AG08396 (cell line): Measurements from ENCODE around the gene DYNLL2.
"Not testable (repeated sequence)": the region's sequence is repeated elsewhere in the genome, so short reads cannot be mapped to it uniquely, and the experiment has no call there.

Experiments
- DNase-seq: peaks from one replicate; pipeline ENCODE4 v3.0.0; 2012; ENCODE audit warnings: low spot score, mixed read lengths

The DYNLL2 gene

DNA sequence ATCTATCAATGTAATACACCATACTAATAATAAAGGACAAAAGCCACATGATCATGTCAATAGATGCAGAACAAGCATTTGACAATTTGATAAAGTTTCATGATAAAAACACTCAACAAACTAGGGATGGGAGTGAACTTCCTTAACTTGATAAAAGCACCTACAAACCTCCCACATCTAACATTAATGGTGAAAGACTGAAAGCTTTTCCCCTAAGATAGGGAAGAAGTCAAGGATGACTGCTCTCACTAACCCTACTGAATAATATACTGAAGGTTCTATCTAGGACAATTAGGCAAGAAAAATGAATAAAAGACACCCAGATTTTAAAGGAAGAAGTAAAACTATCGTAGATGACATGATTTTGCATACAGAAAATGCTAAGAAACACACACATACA, 10.4 kb upstream of the DYNLL2 start:
- no peak for DNase-seq

DNA sequence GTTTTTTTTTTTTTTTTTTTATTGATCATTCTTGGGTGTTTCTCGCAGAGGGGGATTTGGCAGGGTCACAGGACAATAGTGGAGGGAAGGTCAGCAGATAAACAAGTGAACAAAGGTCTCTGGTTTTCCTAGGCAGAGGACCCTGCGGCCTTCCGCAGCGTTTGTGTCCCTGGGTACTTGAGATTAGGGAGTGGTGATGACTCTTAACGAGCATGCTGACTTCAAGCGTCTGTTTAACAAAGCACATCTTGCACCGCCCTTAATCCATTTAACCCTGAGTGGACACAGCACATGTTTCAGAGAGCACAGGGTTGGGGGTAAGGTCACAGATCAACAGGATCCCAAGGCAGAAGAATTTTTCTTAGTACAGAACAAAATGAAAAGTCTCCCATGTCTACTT, 10.0 kb upstream of the DYNLL2 start:
- DNase-seq = not testable (repeated sequence)

DNA sequence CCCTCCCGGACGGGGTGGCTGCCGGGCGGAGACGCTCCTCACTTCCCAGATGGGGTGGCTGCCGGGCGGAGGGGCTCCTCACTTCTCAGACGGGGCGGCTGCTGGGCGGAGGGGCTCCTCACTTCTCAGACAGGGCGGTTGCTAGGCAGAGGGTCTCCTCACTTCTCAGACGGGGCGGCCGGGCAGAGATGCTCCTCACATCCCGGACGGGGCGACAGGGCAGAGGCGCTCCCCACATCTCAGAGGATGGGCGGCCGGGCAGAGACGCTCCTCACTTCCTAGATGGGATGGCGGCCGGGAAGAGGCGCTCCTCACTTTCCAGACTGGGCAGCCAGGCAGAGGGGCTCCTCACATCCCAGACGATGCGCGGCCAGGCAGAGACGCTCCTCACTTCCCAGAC, 8.8 kb upstream of the DYNLL2 start:
- DNase-seq = not testable (repeated sequence)

DNA sequence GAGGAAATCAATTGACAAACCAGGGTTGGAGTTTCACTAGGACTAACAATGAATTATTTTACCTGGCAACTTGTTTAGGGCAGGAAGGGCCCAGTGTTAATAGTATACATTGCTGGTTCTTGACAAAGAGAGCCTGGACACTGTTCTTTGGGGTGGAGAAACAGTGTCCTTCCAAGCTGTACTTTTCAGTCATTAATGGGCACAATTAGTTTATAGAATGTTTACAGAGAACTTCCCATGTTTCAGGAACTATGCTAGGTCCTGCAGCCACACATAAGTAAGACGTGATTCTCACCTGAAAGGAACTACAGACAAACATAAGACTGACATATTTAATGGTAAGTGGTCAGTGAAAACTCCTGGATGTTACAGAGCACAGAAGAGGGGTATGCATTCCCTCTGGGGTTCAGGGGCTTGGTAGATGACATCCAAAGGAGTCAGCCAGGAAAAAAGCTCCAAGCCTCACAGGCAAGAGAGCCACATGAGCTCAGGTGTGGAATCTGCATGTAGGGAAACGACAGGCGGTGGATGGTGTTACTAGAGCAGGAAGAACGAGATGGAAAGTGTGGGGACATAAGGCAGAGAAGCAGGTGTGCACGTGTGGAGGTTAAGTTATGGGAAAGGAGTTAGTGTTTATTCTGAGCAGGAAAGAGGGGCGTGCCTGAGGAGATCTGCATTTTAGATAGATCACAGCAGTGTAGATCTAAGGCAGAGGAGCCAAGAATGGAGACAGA, 3.8 kb upstream of the DYNLL2 start:
- no peak for DNase-seq

DNA sequence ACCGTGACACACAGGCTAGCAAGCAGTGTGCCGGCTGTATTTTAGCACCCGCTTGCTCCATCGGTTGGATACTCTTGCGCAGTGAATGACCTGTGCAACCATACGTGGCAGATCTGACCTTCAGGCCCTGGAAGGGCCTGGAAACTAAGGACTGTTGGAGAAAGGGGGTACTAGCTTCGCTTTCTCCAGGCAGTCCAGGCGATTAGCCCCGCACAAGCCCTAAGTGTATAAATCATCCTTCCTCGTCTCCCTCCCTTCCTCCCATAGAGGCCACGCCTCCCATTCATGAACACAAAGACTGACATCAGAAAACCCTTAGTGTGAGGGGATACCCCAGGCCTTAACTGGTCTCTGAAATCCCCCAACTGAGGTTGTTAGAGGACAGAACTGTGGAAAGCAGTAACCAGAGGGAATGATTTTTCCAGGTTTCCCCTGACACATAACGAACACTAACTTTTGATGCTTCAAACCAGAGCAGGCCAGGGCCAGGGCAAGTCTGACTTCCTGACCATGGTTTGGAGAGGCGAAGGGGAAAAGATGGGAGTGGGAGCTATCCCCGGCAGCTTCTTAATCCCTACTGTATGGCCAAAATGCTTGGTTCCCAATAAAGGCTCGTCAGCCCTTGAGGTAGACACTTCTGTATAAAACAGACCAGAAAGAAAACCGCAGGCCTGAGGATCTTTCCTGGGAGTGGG, 1.4 kb upstream of the DYNLL2 start:
- DNase-seq = no peak

DNA sequence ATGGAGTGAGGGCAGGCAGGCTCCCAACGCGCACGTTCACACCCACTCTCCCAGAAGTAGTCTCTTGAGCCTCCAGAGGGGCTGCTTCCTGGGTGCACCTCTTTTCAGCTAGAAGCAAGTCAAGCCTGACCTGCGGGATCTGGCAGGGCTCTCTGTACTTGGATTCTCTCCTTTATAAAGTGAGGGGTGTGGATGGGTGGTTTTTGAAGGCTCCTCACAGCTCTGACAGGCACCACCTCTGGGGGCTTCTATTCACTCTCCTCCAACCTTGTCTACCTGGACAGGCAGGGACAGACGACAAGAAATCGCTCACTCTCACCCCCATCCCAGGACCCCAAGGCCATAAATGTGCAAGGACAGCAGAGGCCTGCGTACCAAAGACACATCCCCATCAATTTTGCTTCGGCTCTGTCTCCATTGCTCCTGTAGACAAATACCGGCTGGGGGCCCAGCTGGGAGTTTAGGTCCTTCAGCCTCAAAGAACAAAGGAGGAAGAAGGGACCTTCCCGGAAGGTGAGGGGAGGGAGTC, 814 bp upstream of the DYNLL2 start:
- no peak for DNase-seq

DNA sequence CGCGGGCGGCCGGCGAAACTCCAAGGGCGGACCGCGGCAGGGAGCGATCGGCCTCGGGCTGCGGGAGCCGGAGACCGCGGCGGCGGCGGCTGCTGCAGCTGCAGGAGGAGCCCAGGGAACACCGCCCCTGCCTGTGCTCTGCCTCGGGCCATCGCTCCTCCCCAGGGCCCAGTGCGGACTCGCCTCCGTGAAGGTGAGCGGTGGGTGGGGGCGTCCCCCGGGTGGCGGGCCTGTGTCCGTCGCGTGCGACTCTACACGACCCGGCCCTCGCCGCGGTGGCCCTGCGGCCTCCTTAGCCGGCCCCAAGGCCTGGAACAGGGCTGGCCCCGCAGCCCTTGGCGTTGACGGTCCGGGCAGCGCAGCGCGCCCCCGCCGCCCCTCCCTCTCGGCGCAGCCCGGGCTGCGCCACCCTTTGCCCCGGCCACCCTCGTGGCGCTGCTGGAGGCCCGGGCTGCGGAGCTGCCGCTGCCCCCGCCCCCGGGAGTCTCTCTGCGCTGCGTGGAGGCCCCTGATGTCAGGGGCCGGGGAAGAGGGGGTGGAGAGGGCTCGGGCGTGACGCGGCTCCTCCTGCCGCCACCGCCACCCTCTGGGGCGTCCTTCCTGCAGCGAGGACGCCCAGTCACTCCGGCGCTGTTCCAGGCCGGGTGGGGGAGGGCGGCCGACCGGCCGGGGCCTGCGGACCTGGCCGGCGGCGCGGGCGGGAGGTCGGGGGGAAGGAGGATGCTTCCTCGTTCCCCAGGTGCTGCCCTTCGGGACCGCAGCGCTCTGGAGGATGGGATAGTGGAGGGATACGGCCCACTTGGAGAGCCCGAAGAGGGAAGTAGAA, 485 bp downstream of the DYNLL2 start:
- DNase-seq = peak; percentile 89

DNA sequence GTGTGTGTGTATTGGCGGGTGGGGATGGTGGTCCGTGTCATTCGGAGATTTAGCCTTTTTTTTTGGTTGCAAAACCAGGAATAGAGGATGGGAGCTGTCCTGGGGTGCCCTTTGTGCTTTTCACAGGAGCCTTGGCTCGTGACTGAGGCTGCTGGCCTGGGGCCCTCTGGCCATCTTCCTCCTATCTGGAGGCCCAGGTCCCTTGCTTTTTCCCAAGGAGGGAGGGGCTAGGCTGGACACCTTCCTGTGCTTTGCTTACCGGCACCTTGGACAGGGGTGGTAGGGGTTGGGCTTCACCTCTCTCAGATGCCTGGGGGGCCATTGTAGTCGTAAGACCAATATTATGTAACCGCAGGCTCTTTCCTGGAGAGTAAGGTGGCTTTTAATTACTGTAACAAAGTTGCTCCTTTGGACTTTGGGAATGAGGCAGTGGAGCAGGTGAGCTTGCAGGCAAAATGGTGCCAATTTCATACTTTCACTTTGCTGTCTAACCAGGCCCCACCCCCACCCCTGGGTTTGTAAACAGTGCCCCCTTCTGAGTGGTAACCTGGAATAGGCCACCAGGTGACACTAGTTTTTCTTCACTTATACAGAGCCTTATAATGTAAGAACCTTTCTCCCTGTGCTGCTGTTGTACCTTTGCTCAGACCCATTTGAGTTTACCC, 1.2 kb downstream of the DYNLL2 start:
- no peak for DNase-seq

DNA sequence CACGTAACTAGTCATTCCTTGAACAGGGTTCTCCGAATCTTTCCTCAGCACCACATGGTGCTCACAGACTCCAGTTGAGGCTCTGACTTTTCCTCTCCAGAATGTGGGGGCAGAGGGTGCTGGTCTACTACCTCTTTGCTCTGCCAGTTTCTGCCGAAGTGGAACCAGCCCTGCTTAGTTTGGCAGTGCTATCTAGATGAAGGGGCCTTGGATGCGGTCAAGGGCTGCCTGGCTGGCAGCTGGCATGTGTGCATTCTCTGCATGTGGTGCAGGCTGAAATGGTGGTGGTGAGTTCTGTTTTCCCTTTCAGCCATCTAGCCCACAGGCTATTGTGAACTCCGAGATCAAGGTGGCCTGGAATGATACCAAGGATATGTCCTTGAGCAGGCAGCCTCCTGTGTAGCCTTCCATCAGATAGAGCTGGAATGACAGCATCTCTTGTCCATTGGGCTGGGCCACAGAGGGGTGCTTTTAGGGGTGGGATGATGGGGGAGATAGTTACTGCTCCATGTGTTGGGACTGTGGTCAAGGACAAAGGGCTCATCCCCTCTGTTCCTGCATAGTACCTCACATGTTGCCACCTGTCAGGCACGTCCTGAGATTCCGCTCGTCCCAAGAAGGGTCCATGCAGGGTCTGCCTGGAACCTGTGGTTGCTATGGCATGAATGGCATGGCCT, 2.0 kb downstream of the DYNLL2 start:
- no peak for DNase-seq

DNA sequence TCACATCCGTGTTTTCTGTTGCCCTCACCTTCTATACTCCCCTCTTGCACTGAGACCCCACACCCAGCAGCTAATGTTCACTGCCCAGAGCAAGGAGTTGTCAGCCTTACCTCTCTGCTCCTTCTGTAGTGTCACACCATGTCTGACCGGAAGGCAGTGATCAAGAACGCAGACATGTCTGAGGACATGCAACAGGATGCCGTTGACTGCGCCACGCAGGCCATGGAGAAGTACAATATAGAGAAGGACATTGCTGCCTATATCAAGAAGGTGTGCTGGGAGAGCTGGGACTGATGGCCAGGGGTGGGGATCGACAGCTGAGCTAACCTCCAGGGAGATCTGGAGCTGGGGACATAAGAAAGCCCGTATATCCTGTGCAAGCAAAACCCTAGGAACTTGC, 3.7 kb downstream of the DYNLL2 start:
- no peak for DNase-seq

DNA sequence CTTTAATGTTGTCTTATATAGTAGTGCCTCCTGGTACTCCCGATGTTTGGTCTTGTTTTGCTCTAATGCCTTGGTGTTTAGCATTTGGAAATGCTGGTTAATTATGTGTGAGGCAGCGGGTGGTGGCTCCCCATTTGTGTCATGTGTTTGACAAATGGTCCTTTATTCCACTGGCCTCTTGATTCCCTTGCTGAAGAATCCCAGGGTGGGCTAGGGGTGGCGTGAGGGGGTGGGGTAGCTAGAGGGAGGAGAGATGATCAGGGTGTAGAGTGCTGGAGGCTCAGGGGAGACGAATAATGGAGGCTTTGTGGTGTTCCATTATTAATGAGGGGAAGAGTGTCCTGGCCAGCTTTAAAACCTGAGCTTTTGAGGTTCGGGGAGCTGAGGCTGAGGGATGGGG, 5.4 kb downstream of the DYNLL2 start:
- no peak for DNase-seq

DNA sequence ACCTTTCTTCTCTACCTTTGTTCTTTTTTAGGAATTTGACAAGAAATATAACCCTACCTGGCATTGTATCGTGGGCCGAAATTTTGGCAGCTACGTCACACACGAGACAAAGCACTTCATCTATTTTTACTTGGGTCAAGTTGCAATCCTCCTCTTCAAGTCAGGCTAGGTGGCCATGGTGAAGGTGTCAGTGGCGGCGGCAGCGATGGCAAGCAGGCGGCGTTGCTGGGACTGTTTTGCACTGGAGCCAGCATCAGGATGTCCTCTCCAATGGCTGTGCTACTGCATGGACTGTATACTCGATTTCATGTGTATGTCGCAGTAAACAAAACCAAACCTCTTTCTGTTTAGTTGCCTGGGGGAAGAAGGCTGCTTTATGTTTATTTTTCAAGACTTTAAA, 5.9 kb downstream of the DYNLL2 start:
- no peak for DNase-seq

DNA sequence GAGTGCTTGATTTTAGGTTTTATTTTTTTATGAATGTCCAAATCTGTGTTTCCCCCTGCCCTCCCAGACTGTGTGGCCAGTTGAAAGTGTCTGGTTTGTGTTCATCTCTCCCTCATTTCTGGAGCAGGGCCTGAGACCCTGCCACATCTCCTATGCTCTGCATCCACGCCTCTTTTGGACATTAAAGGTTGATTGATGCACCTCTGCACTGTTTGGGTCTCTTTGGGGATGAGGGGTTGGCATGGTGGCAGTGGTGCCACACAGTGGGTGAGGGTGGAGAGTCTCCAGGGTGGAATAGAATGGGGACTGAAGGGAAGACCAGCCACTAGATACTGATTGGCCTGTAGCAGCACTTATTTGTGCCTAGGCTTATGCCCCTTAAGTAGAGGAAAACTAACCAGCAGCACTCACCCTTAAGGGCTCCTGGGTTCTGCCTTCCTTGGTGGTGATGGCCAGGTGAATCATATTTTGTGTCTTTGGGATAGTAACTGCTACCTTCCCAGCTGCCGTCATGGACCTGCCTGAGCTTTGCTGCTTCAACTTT, 7.9 kb downstream of the DYNLL2 start:
- DNase-seq = no peak

DNA sequence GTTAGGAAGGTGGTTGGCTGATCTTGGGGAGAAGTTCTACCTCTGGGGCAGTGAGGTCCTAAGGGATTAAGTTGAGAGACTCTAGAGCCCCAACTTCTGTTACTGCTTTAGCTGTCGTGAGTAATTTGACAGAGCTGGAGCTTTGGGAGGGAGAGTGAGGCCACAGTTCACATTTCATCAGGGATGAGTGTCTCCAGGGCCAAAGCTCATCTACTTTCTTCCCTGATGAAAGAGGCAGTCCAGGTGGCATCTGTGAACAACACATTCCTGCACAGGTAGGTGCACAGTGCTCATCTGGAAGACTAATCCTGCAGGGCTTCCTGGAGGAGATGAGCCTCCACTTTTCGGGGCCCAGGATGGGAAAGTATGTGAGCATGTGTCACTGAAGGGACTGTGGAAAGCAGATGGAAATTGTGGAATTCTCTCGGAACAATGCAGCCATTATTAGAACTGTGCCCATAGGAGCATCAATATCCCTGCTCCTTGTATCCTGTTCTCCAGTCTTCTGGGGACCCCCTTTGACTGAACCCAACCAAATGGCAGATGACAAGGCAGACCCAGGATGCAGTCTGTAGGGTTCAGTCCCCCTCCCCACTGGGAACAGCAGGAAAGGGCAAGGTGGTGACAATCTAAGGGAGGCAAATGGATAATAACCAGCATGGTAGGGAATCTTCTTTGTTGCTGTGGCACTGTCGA, 9.0 kb downstream of the DYNLL2 start:
- DNase-seq = no peak

DNA sequence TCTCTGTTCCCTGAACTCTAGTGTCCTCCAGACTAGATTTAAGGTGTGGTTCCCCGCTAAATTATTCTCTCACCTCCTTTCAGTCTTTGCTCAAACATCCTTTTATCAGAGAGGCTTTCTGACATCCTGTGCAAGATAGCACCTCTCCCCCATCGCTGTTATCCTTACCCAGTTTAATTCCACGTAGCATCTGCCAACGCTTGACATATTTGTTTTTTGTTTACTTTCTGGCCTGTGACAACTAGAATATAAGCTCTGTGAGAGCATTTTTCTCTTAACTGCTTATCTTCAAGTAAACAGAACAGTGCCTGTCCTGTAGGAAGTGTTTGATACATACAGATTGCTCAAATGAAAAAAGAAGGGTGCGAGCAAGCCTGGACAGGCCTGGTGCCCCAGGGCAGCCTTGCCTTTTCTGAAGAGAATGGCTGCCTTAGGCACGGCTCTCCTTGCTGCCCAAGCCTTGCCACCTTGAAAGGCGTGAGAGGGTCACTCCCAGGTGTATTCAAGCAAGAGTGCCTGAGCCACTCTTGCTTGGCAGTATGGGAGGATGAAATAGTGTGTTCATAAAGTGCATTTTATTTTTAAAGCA, 9.7 kb downstream of the DYNLL2 start:
- no peak for DNase-seq

DNA sequence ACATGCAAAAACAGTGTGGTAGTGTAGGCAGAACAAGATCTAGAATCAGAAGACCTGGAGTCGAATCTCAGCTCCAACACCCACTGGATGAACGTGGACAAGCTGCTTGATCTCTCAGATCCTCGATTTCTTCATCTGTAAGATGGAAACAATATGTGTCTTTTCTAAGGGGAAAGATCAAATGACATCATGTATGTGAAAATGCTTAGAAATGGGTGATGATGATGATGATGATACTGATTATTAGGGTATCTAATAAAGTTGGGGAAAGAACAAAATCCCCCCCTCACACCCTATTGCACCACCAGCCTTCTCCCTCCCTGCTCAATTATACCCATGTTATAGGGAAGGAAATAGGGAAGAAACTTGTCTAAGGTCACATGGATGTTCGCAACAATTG, 10.9 kb downstream of the DYNLL2 start:
- no peak for DNase-seq

DNA sequence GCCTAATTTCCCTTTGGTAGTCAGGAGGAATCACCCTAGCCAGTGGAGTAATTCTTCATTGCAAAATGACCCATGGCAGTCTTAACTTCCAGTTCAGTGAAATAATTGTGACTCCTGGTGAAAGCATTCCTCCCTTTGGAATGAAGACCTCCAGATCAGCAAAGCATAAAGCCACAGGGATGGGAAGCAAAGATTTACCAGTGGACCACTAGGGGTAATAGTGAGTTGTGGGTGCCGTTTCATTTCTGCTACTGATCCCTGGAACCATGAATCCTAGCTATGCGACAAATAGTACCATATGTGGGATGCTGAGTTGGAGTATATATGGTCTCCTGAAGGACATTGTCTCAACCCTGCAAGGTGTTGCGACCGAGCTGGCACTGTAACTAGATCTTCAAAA, 13.7 kb downstream of the DYNLL2 start:
- no peak for DNase-seq

DNA sequence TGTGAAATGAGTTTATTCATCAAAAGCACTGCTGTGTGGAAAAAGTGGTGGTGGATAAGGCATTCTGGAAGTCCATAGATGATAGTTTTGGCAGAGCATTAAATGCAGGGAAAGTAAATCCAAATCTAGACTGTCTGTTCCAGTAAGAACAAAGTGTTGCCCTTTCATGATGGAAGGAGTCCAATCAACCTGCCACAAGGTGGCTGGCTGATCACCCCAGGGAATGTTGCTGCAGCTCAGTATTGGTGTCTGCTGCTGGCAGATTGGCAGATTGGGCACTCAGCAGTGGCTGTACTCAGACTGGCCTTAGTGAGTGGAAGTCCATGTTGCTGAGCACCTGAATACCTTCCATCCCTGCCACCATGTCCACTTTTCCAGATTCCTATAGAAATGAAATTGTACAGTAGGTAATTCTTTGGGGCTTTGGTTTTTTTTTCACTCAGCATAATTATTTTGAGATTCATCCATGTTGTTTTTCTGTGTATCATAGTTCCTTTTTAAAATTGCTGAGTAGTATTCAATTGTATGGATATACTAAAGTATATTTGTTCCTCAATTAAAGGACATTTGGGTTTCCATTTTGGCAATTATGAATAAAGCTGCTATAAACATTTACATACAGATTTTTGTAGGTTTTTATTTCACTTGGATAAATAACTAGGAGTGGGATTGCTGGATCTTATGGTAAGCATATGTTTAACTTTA, 14.3 kb downstream of the DYNLL2 start:
- DNase-seq = no peak

DNA sequence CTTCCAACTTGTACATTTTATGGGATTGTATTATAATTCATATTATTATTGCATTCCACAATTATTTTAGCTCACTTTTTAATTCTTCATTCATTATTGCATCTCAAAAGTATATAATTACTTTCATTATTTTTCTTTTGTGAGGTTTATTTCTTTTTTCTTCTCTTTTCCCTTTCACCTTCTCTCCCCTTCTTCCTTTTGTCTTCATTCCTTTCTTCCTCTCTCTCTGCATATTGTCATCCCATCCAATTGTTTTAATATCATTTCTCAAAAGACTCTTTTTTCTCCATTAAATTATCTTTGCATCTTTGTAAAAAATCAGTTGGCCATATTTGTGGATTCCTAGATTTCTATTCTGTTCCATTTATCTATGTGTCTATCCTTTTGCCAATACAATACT, 17.3 kb downstream of the DYNLL2 start:
- no peak for DNase-seq

DNA sequence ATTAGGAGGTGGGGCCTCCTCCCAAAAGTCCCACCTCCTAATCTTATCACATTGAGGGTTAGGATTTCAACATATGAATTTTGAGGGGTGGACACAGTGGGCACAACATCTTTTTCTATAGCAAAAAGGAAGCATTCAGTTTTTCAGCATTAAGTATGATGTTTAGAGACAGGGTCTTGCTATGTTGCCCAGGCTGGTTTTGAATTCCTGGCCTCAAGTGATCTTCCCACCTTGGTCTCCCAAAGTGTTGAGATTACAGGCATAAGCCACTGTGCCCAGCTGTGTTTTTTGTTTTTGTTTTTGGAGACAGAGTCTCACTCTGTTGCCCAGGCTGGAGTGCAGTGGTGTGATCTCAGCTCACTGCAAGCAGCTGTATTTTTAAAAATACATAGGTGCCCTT, 18.7 kb downstream of the DYNLL2 start:
- DNase-seq = not testable (repeated sequence)
